GM12878 (cell line): ENCODE measurements around the gene EYA2. TPM values are rescaled to one million over a fixed set of nuclear protein-coding genes. Genes with fewer than 3 reads are reported as not detected.

Source experiments
- ATAC-seq: fragments of 200-7000 bp; cut with Tn5 transposase; 3 replicates; pipeline ENCODE4 v1.9.1; 2020; ENCODE audit warnings: mild to moderate bottlenecking, moderate library complexity
- BruUV-seq: library from RNA; stranded (reverse); fragments of 400-500 nt; replicated peaks from 2 replicates; lab custom pipeline; 2021; lab: Mats Ljungman, UMichigan
- CTCF ChIA-PET: fragments of 300-600 bp; sonication (Branson Sonifier 250); formaldehyde crosslinking; extraction: SDS; loops from one replicate; lab custom pipeline; 2021; ENCODE audit warnings: inconsistent platforms; lab: Yijun Ruan, JAX
- POLR2A ChIA-PET: fragments of 350-600 bp; formaldehyde crosslinking; extraction: SDS; loops from one replicate; lab custom pipeline; 2021; ENCODE audit warnings: inconsistent platforms; lab: Charles Lee
- RAD21 ChIA-PET: fragments of 300-600 bp; sonication (Branson Sonifier 250); formaldehyde crosslinking; loops from one replicate; lab custom pipeline; 2023; ENCODE audit warnings: antibody characterized with exemption; ENCODE audit not compliant: unreplicated experiment; lab: Charles Lee
- SMC1A ChIA-PET: fragments of 300-600 bp; sonication (Branson Sonifier 250); formaldehyde crosslinking; loops from one replicate; lab custom pipeline; 2023; ENCODE audit not compliant: unreplicated experiment, uncharacterized antibody; lab: Charles Lee
- DNase-seq: peaks from one replicate; pipeline ENCODE4 v3.0.0-alpha.2; 2011; ENCODE audit warnings: low read depth, low spot score
- FAIRE-seq: peaks from 3 replicates; lab custom pipeline; 2011; peaks lifted over from hg19 to GRCh38; lab: Jason Lieb, UNC
- H2AFZ ChIP-seq: 2 replicates; pipeline ENCODE4 v1.6.0; 2011; ENCODE audit warnings: low read depth, low read length, control low read depth; ENCODE audit not compliant: control insufficient read depth
- H3K27ac ChIP-seq: 2 replicates; pipeline ENCODE4 v1.5.1; 2011; ENCODE audit warnings: control low read depth; ENCODE audit not compliant: control insufficient read depth, insufficient read depth
- H3K27me3 ChIP-seq, 2 experiments: replicated peaks in 1 of 2; 2 replicates each; pipeline versions ENCODE4 v1.6.0 to v1.6.1; 2011; ENCODE audit warnings: low read length in 1 of 2; ENCODE audit not compliant: control insufficient read depth in 2 of 2, insufficient read depth in 2 of 2
- H3K36me3 ChIP-seq, 2 experiments: 2 replicates each; pipeline ENCODE4 v1.5.1; 2011; ENCODE audit warnings: low read length in 1 of 2; ENCODE audit not compliant: control insufficient read depth in 2 of 2, insufficient read depth in 2 of 2
- H3K4me1 ChIP-seq: 2 replicates; pipeline ENCODE4 v1.6.1; 2011; ENCODE audit warnings: mild to moderate bottlenecking, low read length, moderate library complexity, mixed read lengths; ENCODE audit not compliant: control insufficient read depth, insufficient read depth
- H3K4me2 ChIP-seq: 2 replicates; pipeline ENCODE4 v1.6.0; 2011; ENCODE audit warnings: control low read depth; ENCODE audit not compliant: control insufficient read depth, insufficient read depth
- H3K4me3 ChIP-seq: fragments of 200-600 bp; sonication (generic); 2 replicates; pipeline ENCODE4 v1.5.1; 2016
- H3K79me2 ChIP-seq: 2 replicates; pipeline ENCODE4 v1.6.0; 2011; ENCODE audit warnings: low read length; ENCODE audit not compliant: control insufficient read depth, insufficient read depth
- H3K9ac ChIP-seq: 2 replicates; pipeline ENCODE4 v1.8.0; 2011; ENCODE audit warnings: low read length, control low read depth, mixed read lengths; ENCODE audit not compliant: control insufficient read depth, insufficient read depth
- H3K9me3 ChIP-seq: replicated peaks from 3 replicates; pipeline ENCODE4 v1.5.1; 2011; ENCODE audit warnings: mild to moderate bottlenecking, low read length; ENCODE audit not compliant: control insufficient read depth, insufficient read depth
- H4K20me1 ChIP-seq: 2 replicates; pipeline ENCODE4 v1.6.0; 2011; ENCODE audit not compliant: control insufficient read depth, insufficient read depth
- STAT1 ChIP-seq: fragments of 450-650 bp; conservative IDR thresholded peaks from 2 replicates; pipeline ENCODE4 v1.6.1; 2014; ENCODE audit warnings: antibody characterized with exemption, mild to moderate bottlenecking
- ZSCAN29 ChIP-seq: fragments of 450-650 bp; IDR thresholded peaks from 2 replicates; pipeline ENCODE4 v1.6.1; 2017; ENCODE audit warnings: mild to moderate bottlenecking, moderate library complexity
- WGBS: methylation state at CpG from one replicate; pipeline ENCODE4 v1.1.6; 2016; ENCODE audit warnings: low lambda C conversion rate; ENCODE audit not compliant: insufficient replicate concordance, insufficient coverage; ENCODE audit errors: missing lambda C conversion rate; 5-methylcytosine and 5-hydroxymethylcytosine counted together
- in situ Hi-C: fragments of 300-500 bp; cut with MboI; formaldehyde crosslinking; loops from 9 replicates; pipeline ENCODE4 v1.14.3; 2018; ENCODE audit warnings: mixed read lengths
- intact Hi-C: fragments of 100-400 bp; cut with micrococcal nuclease; formaldehyde crosslinking; loops from one replicate; pipeline ENCODE4 v1.14.2; 2022; ENCODE audit not compliant: unreplicated experiment
- polyA plus RNA-seq, 11 experiments: library from polyadenylated mRNA; depleted of rRNA in 4 of 11; unstranded in 6 of 11; stranded (reverse) in 5 of 11; fragments of >200 nt; fragmentation: Nextera tagmentation in 4 of 11; fragmentation: Illumina TruSeq in 1 of 11; extraction: Ambion mirVana in 4 of 11; extraction: Trizol in 1 of 11; gene quantifications; 1 replicate in 1 of 11; 2 replicates in 10 of 11; pipeline versions ENCODE4 v1.2.1 to v1.2.3, GENCODE V29; 2011 to 2016; ENCODE audit warnings: inconsistent platforms in 2 of 11, missing spikeins in 2 of 11, low read depth in 1 of 11
- total RNA-seq, 4 experiments: library from RNA; depleted of rRNA in 3 of 4; stranded (reverse); fragments of >200 nt in 3 of 4; fragmentation: Illumina TruSeq in 1 of 4; extraction: Trizol in 1 of 4; gene quantifications; 2 replicates each; pipeline versions ENCODE4 v1.2.1 to v1.2.3, GENCODE V29; 2013 to 2021
- TF ChIP-seq, protein P1 (sequence below): fragments of 450-650 bp; IDR thresholded peaks from 2 replicates; pipeline ENCODE4 v1.6.1; 2016; ENCODE audit warnings: mild to moderate bottlenecking
- TF ChIP-seq, protein P2 (sequence below): fragments of 450-650 bp; IDR thresholded peaks from 2 replicates; pipeline ENCODE4 v1.6.1; 2017; ENCODE audit warnings: mild to moderate bottlenecking

Gene EYA2
- total and polyA plus RNA-seq, 10 of the 15 experiments (the other 5 are each of a cell fraction or from before 2014, with no cell fraction given): 0.20 TPM; not detected in 9

DNA sequence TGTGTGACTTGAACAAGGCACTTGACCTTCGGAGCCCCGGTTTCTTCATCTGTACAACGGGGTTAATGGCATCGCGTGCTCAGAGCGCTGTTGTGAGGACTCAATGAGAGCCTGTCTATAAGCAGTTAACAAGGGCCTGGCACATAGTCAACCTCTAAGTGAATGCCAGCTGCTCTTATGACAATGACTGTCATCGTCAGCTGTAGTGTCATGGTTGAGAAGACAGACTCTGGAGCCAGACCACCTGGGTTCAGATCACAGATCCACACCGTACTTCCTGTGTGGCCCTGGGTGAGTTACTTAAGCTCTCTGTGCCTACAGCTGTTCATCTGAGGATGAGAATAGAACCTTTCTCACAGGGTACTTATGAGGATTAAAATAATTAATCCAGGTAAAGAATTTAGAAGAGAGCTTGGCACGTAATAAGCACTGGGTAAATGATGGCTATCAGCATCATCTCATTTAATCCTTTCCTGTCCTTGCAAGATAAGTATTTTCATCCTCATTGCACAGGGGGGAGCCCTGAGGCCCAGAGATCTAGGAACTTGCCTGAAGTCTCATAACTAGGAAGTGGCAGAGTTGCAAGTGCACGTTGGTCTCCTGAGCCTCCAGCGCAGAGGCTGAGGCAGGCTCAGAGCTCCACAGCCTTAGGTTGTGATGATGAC is 105.3 kb downstream of the EYA2 start (continued):
- TF ChIP-seq, protein P1, sequence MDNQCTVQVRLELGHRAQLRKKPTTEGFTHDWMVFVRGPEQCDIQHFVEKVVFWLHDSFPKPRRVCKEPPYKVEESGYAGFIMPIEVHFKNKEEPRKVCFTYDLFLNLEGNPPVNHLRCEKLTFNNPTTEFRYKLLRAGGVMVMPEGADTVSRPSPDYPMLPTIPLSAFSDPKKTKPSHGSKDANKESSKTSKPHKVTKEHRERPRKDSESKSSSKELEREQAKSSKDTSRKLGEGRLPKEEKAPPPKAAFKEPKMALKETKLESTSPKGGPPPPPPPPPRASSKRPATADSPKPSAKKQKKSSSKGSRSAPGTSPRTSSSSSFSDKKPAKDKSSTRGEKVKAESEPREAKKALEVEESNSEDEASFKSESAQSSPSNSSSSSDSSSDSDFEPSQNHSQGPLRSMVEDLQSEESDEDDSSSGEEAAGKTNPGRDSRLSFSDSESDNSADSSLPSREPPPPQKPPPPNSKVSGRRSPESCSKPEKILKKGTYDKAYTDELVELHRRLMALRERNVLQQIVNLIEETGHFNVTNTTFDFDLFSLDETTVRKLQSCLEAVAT: no peak

DNA sequence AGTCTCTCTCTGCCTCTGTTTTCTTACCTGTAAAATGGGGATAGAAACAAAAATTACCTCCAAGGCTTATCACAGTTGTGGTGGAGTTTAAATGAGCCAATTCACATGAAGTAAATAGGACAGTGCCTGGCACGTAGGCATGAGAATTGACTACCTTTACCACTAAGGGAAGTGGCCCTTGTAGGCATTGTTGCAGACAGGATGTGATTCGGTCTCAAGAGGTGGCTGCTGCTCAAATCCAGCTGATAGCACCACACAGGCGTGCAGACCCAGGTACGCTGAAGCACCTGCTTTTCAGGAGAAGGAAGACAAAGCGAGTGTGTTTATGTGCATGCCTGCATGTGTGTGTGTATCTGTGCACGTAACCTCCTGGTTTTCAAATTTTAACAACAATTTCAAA is 108.6 kb downstream of the EYA2 start:
- ChIA-PET SMC1A (interaction anchor here (1.6 kb wide), 1 partner anchor 428 kb away, joined by 3 read pairs; no protein-coding TSS in a partner anchor), CTCF (interaction anchor here (0.6 kb wide), 1 partner anchor 198 kb away, joined by 4 read pairs; no protein-coding TSS in a partner anchor), POLR2A (no interaction called here), RAD21 (no interaction called here)
- H3K27me3 ChIP-seq: no peaks in the 10 kb centered on the region
- 65% methylated on average over 6 of the region's 6 CpGs for WGBS
- no peaks in the 10 kb centered on the region for H4K20me1 ChIP-seq
- H3K4me3 ChIP-seq: no peak overlapping the region
- in situ Hi-C loops (no loop called here), intact Hi-C loops (no loop called here)
- TF ChIP-seq ZSCAN29 (no peak), STAT1 (no peak)
- TF ChIP-seq, protein P2, sequence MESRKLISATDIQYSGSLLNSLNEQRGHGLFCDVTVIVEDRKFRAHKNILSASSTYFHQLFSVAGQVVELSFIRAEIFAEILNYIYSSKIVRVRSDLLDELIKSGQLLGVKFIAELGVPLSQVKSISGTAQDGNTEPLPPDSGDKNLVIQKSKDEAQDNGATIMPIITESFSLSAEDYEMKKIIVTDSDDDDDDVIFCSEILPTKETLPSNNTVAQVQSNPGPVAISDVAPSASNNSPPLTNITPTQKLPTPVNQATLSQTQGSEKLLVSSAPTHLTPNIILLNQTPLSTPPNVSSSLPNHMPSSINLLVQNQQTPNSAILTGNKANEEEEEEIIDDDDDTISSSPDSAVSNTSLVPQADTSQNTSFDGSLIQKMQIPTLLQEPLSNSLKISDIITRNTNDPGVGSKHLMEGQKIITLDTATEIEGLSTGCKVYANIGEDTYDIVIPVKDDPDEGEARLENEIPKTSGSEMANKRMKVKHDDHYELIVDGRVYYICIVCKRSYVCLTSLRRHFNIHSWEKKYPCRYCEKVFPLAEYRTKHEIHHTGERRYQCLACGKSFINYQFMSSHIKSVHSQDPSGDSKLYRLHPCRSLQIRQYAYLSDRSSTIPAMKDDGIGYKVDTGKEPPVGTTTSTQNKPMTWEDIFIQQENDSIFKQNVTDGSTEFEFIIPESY: no peak
- H2AFZ ChIP-seq: no peak overlapping the region
- H3K79me2 ChIP-seq: no peaks in the 10 kb centered on the region
- no peaks in the 10 kb centered on the region for H3K4me1 ChIP-seq
- H3K9ac ChIP-seq: no peak overlapping the region
- ATAC-seq (no peak), FAIRE-seq (no peak), DNase-seq (peak; percentile 24)
- no TSS peak for BruUV-seq
- no peaks in the 10 kb centered on the region for H3K36me3 ChIP-seq
- H3K27ac ChIP-seq: no peak overlapping the region
- no peak overlapping the region for H3K4me2 ChIP-seq
- H3K9me3 ChIP-seq: no peaks in the 10 kb centered on the region; the same call in 2 of the 3 replicates
